NOMO-1 (cell line): ENCODE data around the gene CACNA1C.

Source experiments
- DNase-seq, 2 experiments: peaks; one replicate each; lab custom pipeline; 2025; ENCODE audit not compliant: unreplicated experiment in 2 of 2; lab: John Stamatoyannopoulos, UW

The CACNA1C gene

DNA sequence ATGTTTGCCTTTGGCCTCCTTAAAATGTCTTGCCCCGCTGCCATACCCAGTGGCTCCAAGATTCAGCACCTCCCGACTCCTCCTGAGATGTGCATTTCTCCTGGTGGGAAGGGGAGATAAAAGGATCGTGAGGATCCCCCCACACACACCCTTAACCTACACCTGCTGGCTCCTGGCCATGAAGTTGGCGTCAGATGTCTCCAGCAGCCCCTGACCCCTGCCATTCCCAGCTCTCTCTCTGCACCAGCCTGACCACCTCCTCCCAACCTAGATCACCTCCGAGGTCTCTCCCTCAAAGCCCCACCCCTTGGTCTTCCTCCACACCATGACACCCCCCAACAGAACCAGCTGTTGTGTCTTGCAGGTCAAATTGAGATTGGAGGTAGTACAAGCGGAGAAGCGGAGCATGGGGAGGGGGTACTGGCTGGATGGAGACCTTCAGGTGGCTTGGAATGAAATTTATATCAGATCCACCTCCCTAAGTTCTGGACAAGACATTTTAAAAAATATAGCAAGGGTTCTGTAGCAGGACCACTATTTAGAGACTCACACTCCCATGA, 590.9 kb downstream of the CACNA1C start:
- no peak for DNase-seq

DNA sequence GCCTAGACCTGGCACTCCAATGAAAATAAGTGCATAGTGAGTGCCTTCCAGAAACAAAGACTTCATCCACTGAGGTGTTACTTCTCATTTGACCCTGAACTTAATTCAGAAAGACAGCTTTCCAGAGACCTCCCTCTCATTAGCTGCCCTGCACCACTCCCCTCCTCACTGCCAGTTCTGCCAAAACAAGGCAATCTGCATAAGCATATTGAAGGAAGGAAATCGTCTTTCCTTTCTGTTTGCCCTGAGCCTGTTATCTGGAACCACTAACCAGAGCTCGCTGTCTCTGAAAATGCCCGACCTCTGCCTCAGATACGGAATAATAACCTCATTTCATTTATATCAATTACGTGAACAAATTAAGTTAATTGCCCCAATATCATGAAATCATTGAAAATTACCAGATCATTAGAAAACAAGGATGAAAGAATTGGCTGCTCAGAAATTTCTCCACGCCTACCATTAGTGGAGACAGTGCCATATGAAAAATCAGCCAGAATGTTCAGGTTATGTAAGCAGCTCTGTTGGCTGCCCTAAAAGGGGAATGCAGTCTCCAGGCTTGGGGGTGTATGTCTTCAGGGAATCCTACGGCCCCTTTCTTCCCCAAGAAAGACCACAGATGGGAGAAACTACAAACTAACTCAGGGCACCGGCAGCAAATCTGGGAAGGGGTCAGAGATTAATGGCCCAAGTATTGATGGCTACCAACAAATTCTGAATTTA, 592.1 kb downstream of the CACNA1C start:
- no peak for DNase-seq

DNA sequence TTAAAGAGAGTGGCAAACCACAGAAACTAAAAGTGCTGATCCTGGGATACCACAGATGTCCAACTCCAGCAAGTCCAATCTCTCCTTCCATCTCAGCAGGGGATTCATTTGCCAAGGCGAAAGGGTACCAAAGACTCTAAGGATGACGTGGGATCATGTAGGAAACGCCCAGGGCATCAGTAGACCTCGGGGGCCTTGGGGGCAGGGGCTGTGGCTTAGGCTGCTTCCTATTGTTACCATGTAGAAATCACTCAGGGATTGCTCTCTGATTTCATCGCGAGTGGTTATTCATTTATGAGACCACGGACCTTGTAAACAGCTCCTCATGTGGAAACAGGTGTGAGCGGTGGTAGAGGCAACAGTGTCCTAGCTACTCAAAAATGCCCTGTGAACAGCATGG, 592.7 kb downstream of the CACNA1C start:
- no peak for DNase-seq

DNA sequence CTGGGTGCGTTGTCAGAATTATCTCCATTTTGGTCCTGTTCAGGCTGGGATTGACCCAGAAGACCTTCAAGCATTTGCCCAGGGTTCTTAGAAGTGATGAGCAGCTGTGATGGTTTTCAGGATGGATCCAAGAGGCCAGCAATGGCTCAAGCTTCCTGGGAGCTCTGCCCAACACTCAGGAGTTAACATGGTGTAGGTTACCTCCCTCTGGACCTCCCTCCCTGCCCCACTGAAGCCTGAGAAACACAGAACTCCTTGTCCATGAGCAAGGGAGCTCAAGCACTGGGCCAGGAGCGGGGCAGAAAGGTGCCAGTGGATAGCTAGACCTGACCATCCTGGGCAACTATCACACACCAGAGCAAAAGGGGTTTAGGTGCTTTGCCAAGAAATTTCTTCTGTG, 593.6 kb downstream of the CACNA1C start:
- no peak for DNase-seq

DNA sequence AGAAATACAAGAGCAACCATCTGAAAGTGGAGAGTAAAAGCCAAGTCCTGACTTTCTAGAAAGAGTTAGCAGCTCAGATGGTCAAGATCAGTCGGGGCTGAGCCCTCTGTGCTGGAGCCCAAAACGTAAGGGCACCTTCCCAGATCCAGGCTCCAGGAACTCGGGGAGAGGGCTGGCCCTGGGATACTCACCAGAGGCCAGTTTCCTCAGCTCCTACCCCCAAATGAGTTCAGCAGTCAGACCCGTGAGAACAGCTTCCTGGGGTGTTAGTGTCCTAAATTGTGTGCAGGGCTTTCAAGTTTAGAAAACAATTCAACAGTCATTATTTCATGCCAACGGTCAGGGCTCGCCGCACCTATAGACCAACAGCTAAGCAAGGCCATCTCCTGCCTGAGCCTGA, 594.4 kb downstream of the CACNA1C start:
- DNase-seq = no peak

DNA sequence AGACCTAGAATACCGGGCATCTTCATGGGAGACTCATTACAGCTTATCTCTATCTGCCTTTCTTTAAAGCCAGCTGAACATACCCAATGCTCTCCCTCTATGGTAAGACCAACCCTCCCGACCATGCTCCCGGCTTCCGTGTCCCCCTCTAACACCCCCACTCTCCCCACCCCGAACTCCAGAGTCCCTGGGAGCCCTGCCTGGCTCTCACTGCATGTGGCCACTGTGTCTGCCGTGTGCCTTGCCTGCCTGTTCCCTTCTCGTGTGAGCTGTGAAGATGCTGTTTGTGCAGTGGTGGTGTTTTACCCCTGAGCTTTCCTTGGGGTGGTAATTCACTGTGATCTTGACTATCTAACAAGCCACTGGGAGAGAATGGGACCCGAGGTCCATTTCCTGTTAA, 595.6 kb downstream of the CACNA1C start:
- DNase-seq = no peak

DNA sequence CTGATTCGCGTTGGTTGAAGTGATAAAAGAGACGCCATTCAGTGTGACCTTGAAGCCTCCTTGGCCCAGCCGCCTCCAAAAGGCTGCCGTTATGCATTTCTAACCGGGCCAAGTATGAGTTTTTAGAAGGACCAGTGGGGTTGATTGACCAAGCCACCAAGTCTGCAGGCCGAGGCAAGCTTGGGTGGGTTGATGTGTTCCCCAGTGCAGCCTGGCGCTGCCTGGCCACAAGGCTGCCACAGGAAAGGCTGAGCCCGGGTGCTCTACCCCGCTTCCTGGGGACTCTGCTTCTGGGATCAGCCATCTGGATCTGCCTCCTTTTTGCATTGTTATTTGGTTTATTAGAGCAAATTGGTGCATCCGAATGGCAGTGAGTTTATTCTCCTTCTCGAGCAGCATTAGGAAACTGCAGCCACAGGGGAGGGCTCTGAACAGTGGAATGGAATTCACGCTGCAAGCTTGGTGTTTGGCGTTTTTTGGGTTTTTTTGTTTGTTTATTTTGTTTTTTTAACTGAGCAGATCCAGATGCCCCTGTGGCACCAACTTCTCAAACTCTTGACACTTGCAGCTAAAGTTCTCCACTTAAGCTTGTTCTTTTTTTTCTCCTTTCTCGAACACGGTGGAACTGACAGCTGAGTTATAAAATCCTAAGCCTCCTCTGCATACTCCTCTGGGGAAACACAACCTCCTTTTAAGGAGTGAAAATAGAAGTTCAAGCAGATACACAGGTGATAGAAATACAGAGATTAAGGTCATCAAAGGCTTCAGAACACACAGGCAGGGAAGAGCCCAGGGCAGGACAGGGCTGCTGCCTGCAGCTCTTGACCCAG, 596.6 kb downstream of the CACNA1C start:
- no peak for DNase-seq

DNA sequence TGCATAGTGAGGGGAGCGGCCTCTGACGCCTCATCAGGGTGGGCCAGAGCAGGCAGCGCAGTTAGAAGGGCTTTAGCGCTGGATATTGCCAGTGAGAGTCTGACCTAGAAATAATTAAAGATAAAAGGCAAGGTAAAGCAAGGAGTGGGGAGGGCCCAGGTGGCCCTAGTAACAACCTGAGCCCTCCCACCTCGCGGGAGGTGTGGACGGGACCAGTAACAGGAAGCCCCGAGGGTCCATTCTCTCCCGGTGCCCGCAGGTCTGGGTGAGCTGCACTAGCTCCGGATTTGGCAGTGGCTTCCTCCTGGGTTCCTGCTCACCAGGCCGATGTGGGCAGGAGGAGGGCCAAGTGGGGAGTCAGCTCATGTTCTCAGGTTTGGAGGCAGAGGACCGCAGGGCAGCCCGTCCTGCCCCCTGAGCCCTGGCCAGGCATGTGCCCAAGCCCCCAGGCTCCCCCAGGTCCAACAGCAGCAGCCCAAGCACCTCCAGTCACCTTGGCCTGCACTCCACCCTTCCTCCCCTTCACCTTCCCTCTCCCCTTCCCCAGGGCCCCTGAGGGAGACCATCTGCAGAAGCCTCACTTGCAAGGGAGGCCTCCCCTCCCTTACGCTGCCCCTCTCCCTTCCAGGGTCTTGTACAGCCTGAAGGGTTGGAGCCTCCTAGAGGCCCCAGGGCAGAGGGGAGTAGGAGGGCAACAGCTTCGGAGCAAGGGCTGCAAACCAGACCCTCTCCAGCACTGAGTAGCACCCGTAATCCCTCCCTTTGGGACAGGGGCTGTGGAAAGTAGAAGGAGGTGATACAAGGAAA, 597.7 kb downstream of the CACNA1C start:
- no peak for DNase-seq

DNA sequence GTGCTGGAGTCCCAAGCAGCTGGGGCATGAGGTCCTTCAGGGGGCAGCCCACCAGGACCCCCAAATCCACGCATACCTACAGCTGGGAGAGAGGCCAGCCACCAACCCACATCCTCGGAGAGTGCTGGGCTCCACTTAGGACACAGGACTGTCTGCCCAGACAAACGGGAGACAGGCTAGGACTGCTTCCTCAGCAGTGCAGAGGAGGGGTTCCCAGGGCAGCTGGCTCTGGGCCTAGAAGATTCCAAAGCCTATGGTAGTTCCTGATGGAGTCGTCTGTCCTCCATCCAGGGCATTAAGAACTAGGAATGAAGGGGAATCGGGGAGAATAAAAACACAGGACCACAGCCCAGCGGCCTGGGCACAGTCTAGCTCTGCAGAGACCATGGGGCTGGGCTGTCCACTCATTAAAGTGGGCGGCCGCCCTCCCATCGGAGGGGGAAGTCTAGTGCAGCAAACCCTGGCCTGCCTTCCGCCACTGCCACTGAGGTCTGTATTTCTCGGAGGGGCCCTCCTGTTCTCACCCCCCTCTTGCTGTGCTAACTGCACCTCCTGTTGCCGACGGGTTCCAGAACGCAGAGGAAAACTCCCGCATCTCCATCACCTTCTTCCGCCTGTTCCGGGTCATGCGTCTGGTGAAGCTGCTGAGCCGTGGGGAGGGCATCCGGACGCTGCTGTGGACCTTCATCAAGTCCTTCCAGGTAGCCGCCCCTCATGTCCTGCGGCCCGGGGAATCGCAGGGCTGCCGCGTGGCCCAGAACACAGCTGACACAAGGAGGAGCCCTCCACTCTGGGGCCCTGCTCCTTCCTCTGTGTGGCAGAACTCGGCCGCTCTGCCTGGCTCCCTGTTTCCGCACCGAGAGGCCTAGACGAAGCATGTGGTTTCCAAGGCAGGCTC, 598.5 kb downstream of the CACNA1C start:
- no peak for DNase-seq

DNA sequence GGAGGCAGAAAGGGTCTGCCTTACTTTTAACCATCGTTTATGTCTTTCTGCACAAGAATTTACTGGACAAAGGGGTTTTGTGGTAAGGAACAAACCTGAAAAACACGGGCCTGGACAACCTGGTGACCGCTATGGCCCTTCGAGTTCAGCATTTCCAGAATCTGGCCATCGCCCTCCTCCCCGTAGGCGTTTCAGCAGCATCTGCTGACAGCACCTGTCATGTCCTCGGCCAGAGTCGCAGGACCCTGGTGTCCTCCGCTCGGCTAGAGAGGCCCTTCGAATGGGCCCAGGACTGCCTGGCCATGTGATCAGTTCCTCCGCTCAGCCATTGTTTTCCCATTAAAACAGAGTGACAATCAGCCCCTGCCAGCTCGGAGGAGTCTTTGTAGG, 599.2 kb downstream of the CACNA1C start:
- no peak for DNase-seq

DNA sequence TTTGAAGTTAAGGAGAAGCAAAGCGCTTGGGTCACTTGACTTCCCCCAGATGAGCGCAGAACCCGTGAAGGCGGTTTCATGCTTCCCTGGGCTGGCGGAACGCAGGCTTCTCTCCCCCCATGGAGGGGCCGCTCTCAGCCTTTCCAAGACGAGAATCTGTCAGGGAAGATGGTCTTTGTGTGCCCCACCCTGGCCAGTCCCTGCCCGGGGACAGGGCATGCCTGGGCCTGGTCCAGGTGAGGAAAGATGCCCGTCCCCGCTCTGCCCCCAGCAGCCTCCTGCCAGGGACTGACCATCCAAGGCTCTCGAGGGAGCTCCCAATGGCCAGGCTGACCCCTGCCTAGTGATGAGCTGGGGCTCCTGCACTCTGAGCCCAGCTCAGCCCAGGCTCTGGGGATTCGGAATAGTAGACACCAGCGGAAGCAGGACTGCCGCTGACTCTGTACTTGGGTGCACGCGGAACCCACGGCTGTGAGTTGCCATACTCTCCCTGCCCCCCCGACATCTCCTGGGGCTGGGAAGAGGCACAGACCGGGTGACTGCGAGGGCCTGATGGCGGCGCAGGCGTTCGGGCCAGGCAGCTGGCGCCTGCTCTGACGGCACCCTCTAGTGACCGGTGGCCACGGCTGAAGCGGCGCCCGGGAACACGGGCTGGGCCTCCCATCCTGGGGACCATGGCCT, 599.8 kb downstream of the CACNA1C start:
- no peak for DNase-seq

DNA sequence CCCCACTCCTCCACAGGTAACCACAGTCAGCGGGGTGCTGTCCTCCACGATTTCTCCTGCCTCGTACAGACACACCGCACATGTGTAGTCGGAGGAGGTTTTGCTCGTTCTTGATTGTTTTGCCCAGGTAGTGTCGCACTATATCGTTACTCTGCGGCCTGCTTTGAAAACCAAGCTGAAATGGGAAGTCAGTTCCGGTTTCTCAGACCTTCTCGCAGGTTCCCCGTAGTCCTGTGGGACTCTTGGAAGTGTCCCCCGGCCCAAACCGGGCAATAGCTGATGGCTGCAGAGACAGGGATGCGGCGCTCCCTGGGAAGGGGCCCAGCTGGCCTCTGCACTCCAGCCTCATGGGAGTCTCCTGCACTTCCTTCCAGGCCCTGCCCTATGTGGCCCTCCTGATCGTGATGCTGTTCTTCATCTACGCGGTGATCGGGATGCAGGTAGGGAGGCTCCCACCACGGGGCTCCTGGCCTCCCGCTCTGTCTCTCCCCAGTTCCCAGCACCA, 600.7 kb downstream of the CACNA1C start:
- no peak for DNase-seq

DNA sequence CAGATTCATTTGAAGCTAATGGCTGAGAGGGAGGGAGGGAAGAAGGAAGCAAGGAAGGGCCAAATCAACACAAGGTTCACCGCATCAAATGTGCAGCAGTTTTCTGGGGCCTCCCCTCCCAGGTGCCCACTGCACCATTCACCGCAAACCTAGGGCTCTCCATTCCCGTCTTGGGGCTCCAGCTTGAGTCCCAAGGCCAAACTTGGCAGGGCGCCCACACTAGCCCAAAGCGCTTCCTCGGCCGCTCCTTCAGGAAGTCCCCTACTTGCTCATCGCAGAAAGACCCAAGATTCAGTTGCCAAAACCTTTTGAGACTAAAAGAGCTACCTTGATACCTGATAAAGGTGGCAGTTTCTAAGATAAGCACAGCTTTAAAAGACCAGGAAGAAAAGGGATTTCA, 601.5 kb downstream of the CACNA1C start:
- no peak for DNase-seq

DNA sequence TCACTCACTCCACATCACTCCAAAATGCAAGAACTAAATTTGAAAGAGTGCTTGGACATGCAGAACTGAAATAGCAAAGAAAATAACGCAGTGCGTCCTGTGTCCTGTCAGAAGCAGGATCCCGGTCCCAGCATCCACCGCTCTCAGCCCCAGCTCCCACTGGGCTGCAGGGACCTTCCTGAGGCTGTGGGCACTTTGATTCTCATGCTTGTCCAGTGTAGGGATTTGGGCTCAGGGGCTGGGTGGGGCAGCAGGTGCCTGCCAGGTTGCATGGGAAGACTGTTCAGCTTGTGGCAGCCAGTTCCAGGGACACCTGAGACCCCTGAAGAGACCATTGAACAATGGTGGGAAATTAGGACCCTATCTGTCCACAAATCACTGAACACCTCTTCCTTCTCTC, 602.0 kb downstream of the CACNA1C start:
- DNase-seq = no peak

DNA sequence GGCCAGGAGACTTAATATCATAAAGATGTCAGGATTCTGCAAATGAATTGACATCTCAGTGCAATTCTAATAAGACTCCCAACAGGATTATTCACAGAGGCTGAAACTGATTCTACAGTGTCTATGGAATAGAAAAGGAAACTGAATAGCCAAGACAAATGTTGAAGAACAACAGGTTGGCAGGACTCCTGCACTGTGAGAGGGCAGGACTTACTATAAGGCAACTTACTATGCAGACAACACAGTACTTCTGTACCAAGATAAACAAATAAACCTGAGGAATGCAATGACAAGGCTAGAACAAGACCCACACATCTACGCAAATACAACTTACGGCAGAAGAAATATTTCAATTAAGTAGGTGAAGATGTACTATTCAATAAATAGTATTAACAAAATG, 609.7 kb downstream of the CACNA1C start:
- DNase-seq = no peak

DNA sequence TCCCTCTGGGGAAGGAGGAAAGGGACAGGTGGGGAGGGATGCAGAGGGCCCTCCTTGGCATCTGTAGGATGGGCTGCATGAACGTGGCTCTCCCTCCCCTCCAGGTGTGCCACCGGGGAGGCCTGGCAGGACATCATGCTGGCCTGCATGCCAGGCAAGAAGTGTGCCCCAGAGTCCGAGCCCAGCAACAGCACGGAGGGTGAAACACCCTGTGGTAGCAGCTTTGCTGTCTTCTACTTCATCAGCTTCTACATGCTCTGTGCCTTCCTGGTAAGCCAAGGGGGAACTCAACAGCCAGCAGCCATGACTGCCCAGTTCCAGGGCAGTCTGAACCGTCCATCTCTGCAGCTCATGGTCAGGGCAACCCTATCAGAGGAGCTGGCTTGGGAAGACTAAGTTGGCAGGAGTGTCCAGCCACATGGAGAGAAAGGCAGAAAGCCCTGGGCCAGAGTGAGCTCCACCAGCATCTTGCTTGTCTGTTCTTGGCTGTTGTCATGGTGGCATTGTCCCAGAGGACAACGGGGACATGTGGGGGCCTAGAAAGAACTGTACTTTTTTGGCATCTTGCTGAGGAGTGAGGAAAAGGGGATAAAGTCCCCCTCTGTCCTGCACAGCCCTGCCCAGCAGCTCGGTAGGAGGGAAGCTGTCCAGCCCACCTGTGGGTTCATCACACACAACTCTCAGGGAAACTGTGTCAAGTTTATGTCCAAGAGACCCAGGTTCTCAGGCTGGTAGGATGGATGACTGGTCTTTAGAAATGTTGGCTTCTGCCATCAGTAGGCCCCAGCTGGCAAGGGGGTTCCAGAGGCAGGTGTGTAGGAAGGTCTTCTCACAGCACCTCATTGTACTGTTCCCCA, 612.2 kb downstream of the CACNA1C start:
- DNase-seq = no peak

DNA sequence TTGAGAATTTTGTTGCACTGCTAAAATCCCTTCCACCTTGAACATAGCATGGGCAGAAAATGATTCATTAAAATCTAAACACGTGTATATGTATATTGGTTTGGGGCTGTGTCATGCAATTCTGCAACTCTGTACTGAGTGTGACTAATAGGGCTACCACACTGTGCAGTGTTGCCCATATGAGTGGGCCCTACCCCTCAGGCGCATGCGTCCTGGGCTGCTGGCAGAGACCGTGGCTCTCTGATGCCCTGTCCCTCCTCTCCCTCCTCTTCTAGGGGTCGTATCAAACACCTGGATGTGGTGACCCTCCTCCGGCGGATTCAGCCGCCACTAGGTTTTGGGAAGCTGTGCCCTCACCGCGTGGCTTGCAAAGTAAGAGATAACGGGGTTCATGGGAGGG, 613.6 kb downstream of the CACNA1C start:
- DNase-seq = no peak

DNA sequence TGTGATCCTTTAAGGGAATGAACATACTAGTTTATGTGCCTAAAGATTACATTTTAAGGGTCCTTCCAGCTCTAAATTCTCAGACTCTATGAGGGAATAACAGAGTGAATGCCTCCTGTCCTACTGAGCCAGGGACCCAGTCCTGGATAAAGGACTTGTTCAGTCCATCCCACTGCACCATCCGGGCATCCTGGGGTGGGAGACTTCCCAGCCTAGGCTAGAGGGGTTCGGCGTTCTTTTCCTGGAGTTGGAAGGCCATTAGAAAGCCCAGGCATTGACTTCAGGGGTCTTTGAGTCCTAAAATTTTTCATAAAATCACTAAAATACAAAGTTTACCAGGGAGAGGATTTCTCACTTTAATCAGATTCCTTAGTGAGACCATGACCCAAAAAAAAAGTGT, 614.1 kb downstream of the CACNA1C start:
- no peak for DNase-seq
